Fibroblast of lung (primary cell): ENCODE data around the gene SLC8A3.

Experiments used
- CTCF ChIP-seq, 2 donors: IDR thresholded peaks in 1 of 2; conservative IDR thresholded peaks in 1 of 2; 1 replicate in 1 of 2; 2 replicates in 1 of 2; pipeline ENCODE4 v1.5.1; 2011 to 2012; ENCODE audit warnings: low read length in 2 of 2, control low read depth in 1 of 2, inconsistent platforms in 1 of 2, low read depth in 1 of 2, mild to moderate bottlenecking in 1 of 2
- EZH2 ChIP-seq: IDR thresholded peaks from 2 replicates; pipeline ENCODE4 v1.5.1; 2012; ENCODE audit warnings: low read length, control low read depth, mild to moderate bottlenecking; ENCODE audit errors: missing control alignments

DNA sequence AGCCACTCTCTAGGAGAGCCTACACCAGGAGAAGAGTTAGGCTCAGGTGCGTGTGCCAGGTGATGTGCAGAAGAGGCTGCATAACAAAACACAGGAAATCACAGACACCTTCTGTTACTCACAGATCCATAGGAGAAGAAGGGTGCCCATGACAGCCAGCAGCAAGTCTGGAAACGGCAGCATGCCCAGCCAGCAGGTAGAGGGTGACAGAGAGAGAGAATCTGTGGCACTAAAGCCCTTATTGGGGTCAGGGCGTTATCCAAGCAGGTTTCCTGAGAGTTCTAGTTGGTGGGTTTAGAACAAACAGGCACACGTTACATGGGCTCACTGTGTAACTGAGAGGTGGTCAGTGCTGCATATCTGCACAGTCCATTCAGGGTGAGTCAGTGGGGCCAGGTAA, 14.9 kb upstream of the SLC8A3 start:
- TF ChIP-seq CTCF (conservative IDR thresholded peaks at IDR 0.05 in 1 of 2, IDR thresholded peaks at IDR 0.05 in 1 of 2; ENCODE audit: low read depth in 1 of 2, low read length in 2 of 2) (no peak), EZH2 (no peak)
